Measurements from ENCODE around the gene TPRKB. TPM values are rescaled to one million over a fixed set of nuclear protein-coding genes. Genes with fewer than 3 reads are reported as not detected.
A peak's percentile ranks its signal among the peaks of the same experiment; 100 is the strongest.
"Not testable (repeated sequence)": the region's sequence is repeated elsewhere in the genome, so short reads cannot be mapped to it uniquely, and the experiment has no call there.

Gene TPRKB
- total RNA-seq, 6 donors from 2014 or later, result 4.7 to 19.0 (median 13.4) TPM

DNA sequence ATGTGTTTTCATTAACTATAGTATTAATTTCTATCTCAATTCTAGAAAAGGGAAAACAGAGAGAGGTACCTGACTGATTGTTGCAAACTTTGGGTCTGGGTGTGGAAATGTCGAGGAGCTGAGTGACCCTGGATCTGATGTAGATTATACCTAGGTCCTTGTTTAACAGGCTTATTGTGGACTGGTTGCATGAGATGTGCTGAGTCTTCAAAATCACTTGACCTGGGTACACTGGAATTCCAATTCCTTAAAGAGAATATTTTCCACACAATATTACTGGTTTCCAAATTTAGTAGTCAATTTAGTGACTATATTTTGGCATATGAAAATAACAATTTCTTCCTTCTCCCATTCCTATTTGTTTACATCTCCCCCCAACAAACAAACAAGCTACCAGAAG is 29.2 kb upstream of the TPRKB start:
- 96 to 100% methylated on average over 1 of the region's 1 CpG for WGBS, 2 donors
- H3K9me3 ChIP-seq, result no peaks in the 10 kb centered on the region
- no peak overlapping the region for H3K27ac ChIP-seq
- H3K4me3 ChIP-seq, result no peak overlapping the region
- no peaks in the 10 kb centered on the region for H3K27me3 ChIP-seq
- DNase-seq (no peak), ATAC-seq (ENCODE audit: low FRiP score in 2 of 2) (no peak)
- H3K36me3 ChIP-seq, result peaks cover 24 to 96% (median 54%) of the 10 kb centered on the region in 4 donors
- H3K4me1 ChIP-seq, result no peaks in the 10 kb centered on the region
- no peak for TF ChIP-seq CTCF (IDR thresholded peaks at IDR 0.05)
- no peak for TF ChIP-seq POLR2AphosphoS5 (IDR thresholded peaks at IDR 0.05)
- no peak for TF ChIP-seq EP300 (IDR thresholded peaks at IDR 0.05)
- TF ChIP-seq POLR2A (IDR thresholded peaks at IDR 0.05), result no peak

GRCh38 chr2:73764945-73765344 is 27.8 kb upstream of the TPRKB start:
- 100% methylated on average over 1 of the region's 1 CpG for WGBS, 2 donors
- Histone ChIP-seq H3K27ac (no peak overlapping the region), H3K4me1 (peaks cover 0 to under 1% (median under 1%) of the 10 kb centered on the region in 4 donors), H3K4me3 (no peak overlapping the region), H3K36me3 (peaks cover 35 to 100% (median 55%) of the 10 kb centered on the region in 4 donors), H3K9me3 (no peaks in the 10 kb centered on the region), H3K27me3 (no peaks in the 10 kb centered on the region)
- TF ChIP-seq CTCF (IDR thresholded peaks at IDR 0.05), result no peak
- TF ChIP-seq POLR2A (IDR thresholded peaks at IDR 0.05), result no peak
- DNase-seq (no peak), ATAC-seq (ENCODE audit: low FRiP score in 2 of 2) (no peak)

GRCh38 chr2:73762571-73762970 is 25.4 kb upstream of the TPRKB start:
- peaks cover 27 to 88% (median 40%) of the 10 kb centered on the region in 4 donors for H3K36me3 ChIP-seq
- WGBS, 2 donors, result 55 to 88% methylated on average over 1 of the region's 1 CpG

DNA sequence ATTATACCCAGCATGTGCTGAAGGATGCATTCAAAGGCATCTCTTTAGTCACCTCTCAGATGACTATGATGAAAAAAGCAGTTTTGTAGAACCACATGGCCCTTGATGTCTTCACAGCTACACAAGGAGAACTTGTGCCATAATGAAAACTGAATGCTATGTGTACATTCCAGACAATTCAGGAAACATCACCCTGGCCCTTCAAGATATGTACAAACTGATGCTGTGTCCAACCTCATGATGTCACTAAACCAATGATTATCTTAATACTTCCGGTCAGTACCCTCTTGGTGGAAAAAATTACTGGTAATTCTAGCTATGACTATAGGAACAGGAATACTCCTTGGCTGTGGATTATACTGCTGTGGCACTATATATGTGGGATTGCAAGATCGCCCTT is 22.8 kb upstream of the TPRKB start:
- no peaks in the 10 kb centered on the region for H3K27me3 ChIP-seq
- ATAC-seq (ENCODE audit: low FRiP score in 2 of 2) (peak in 1 of 2 donors; percentile 27), DNase-seq (no peak)
- no peaks in the 10 kb centered on the region for H3K9me3 ChIP-seq
- WGBS, 2 donors, result 93 to 94% methylated on average over 2 of the region's 2 CpGs
- H3K4me3 ChIP-seq, result no peak overlapping the region
- H3K36me3 ChIP-seq, result peaks cover 10 to 82% (median 25%) of the 10 kb centered on the region in 4 donors
- peak overlapping the region in 1 of 4 donors; percentile 13 for H3K27ac ChIP-seq
- TF ChIP-seq EP300 (IDR thresholded peaks at IDR 0.05), result no peak
- no peak for TF ChIP-seq POLR2A (IDR thresholded peaks at IDR 0.05)
- TF ChIP-seq POLR2AphosphoS5 (IDR thresholded peaks at IDR 0.05), result no peak
- TF ChIP-seq CTCF (IDR thresholded peaks at IDR 0.05), result no peak
- H3K4me1 ChIP-seq, result peaks cover 6 to 11% (median 8%) of the 10 kb centered on the region in 4 donors

More at GRCh38 chr2:73762571-73762970, 25.4 kb upstream of the TPRKB start:
- Histone ChIP-seq H3K4me1 (peaks cover 6 to 11% (median 8%) of the 10 kb centered on the region in 4 donors), H3K9me3 (no peaks in the 10 kb centered on the region), H3K27me3 (no peaks in the 10 kb centered on the region), H3K27ac (no peak overlapping the region), H3K4me3 (no peak overlapping the region)
- DNase-seq, result no peak
- no peak for ATAC-seq (ENCODE audit: low FRiP score in 2 of 2)
- no peak for TF ChIP-seq POLR2AphosphoS5 (IDR thresholded peaks at IDR 0.05)
- no peak for TF ChIP-seq EP300 (IDR thresholded peaks at IDR 0.05)
- no peak for TF ChIP-seq CTCF (IDR thresholded peaks at IDR 0.05)
- TF ChIP-seq POLR2A (IDR thresholded peaks at IDR 0.05), result no peak

- Histone ChIP-seq H3K27me3 (no peaks in the 10 kb centered on the region), H3K4me3 (no peak overlapping the region), H3K36me3 (peaks cover 7 to 81% (median 20%) of the 10 kb centered on the region in 4 donors), H3K4me1 (peaks cover 6 to 11% (median 8%) of the 10 kb centered on the region in 4 donors), H3K27ac (peak overlapping the region in 2 of 4 donors; percentile 13 to 26), H3K9me3 (no peaks in the 10 kb centered on the region)
- 23 to 40% methylated on average over 3 of the region's 3 CpGs for WGBS, 2 donors
- no peak for TF ChIP-seq POLR2A (IDR thresholded peaks at IDR 0.05)
- no peak for TF ChIP-seq CTCF (IDR thresholded peaks at IDR 0.05)
- no peak for TF ChIP-seq EP300 (IDR thresholded peaks at IDR 0.05)
- ATAC-seq (ENCODE audit: low FRiP score in 2 of 2) (no peak), DNase-seq (no peak)
Measured at GRCh38 chr2:73759285-73759764, 22.2 kb upstream of the TPRKB start.

- H3K9me3 ChIP-seq; H3K4me3 ChIP-seq; H3K27ac ChIP-seq; H3K4me1 ChIP-seq; ATAC-seq (ENCODE audit: low FRiP score in 2 of 2); DNase-seq; H3K27me3 ChIP-seq: not testable (repeated sequence)
- 85 to 98% methylated on average over 7 of the region's 7 CpGs for WGBS, 2 donors
- peaks cover 0 to 58% (median 27%) of the 10 kb centered on the region in 4 donors for H3K36me3 ChIP-seq
Measured at GRCh38 chr2:73754332-73754731, 17.2 kb upstream of the TPRKB start.
